Measurements from ENCODE around the gene BOD1L1.

Gene BOD1L1

DNA sequence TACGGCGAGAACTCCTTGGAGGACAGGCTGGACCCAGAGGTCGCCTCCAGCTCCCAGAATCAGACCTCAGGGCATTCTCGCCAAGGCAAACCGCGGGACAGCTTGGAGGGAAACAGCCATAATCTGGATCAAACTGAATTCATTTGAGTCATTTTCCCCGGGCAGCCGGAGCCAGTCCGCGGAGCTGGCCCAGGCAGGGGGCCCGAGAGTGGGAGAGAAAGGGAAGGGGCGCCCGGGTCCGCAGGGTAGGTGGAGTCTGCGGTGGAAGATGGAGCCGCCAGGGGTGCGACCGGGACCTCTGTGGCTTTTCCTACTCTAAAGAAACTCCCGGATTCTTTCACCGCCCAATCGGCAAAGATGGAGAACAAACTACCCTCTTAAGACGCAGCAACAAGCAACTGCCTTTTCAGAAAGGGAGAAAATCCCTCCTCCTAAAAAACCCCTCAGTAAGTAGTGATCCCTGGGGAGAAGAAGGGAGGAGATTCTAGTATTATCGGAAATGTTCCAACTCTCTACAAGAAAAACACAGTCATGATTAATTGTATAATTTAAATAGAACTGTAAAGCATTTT is 88.4 kb downstream of the BOD1L1 start:
- no peak for DNase-seq (ENCODE audit: low read depth)

DNA sequence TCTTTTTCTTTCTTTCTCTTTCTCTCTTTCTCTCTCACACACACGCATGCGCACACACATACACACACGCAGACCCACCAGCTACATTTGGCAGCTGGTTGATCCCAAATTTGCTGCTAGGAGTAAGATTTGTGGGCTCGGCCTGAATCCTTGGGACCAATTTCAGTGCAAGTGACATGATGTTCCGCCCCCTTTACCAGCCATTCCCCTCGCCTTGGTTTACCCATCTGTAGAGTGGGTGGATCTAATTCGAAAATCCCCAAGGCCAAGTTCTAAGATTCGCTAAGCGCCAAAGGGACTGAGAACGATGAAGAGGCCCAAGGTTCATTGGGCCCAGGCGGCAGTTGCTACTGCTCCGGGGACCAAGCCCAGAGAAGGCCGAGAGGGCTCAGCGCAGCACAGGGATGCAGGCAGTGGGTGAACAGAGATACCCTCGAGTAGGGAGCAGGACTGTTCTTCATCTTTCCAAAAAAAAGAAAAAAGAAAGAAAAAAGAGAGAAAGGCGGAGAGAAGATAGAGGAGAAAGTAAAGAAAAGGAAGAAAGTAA is 89.0 kb downstream of the BOD1L1 start:
- no peak for DNase-seq (ENCODE audit: low read depth)

DNA sequence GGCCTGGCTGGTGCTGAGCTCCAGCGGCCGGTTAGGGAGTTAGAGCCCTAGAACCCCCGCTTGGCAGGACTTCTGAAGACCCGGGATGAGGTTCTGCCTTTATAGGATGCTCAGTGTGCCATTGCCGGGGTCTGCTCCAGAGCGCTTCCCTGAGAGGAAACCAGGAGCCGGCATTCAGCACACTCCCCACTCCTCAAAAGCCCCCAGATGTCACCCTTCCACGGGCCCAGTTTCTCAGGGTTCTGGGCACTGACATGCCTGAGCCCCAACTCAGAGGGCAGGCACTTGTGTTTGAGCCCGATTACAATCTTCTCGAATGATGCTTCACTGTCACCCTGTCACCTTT is 89.7 kb downstream of the BOD1L1 start:
- DNase-seq (ENCODE audit: low read depth), result no peak

DNA sequence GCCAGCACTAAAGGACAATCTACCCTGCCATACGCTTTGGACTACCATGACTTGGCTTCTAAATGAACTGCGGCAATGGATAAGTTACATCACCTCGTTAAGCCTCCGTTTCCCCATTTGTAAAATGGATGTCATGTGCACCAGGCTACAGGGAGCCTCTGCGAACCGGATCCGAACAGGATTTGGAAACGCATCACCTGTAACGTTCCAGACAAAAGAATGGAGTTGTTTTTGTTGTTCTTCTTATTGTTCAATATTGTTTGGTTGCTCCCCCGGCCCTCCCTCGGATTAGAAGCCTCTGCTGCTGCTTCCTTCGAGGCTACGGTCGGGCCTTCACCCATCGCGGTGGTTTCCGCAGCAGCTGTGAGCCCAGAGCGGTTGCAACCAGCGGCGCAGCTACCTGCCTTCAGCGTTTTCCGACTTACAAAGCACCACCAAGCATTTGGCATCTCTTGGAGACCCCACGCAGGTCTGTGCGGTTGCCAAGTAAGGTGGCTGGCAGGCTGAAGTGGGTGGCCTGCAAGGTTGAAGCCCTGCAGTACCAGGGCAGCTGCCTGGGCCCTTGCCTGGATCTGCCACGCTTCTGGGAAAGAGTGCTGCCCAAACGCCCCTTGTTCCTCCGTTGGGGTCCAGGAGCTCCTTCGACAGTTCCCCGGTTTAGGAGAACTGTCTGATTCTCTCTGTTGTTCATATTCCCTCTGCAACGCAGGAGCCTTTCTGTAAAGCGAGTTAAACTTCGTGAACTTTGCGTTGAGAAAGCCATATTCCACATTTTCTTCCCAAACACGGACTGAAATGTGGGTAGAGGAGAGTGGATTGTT is 90.3 kb downstream of the BOD1L1 start:
- no peak for DNase-seq (ENCODE audit: low read depth)

DNA sequence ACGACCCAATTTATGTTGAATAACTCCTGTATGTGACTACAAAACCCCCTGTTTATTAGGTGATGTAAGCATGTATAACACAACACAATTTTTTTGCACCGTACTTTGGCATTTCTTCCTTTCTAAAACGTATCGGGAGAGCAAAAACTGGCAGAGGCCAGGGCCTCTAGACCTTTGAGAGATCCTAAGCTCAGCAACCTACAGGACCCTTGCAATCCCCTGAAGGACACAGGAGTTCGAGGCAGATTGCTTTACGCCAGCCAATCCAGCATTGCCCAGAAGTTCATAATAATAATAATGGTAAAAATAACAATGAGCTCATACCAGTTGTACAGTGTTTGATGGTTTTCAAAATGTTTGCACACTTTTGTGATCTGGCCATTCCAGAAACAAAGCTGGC is 90.9 kb downstream of the BOD1L1 start:
- no peak for DNase-seq (ENCODE audit: low read depth)

DNA sequence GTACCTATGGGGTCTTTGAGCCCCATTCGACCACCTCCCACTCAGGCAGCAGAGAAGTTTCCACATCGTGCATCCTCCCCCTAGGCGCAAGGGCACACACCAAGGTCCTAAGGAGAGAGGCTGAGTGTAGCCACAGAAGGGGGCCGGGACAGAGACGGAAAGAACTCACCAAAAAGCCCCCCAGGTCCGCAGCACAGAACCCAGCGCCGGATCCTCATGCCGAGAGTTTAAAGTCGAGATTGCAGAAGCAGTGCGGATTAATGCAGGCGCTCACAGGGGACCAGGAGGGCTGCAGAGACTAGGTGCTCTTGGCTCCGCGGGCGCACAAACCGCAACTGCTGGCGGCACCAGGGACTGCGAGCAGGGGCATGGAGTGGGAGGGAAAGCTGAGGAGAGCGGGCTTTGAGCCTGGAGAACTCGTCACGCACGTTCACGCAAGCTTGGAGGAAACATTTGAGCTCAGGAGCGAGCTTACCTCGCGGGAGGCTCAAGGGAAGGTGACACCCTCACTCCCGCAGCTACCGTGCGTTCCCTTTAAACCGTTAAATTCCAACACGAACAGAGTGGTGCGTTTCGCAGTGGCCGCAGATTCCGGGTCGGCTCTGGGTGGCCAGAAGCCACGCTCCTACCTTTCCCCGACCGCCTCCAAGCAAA is 91.7 kb downstream of the BOD1L1 start:
- no peak for DNase-seq (ENCODE audit: low read depth)

DNA sequence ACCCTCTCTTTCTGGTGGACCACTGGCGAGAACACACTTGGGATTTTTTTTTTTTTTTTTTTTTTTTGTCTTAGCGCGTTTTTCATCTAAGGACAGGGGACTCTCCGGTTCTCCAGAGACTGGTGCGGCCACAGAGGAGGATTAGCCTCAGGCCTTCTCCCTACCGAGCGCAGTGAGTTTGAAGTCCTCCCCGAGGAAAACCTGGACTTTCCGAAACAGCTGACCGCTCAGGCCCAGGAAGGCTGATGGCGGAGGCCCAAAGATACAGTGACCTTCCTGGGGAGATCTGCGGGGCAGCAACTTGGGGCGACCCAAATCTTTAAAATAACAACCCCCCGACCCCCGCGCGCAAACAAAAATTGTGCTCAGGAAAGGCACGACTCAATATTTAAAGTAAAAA is 92.4 kb downstream of the BOD1L1 start:
- DNase-seq (ENCODE audit: low read depth), result no peak

DNA sequence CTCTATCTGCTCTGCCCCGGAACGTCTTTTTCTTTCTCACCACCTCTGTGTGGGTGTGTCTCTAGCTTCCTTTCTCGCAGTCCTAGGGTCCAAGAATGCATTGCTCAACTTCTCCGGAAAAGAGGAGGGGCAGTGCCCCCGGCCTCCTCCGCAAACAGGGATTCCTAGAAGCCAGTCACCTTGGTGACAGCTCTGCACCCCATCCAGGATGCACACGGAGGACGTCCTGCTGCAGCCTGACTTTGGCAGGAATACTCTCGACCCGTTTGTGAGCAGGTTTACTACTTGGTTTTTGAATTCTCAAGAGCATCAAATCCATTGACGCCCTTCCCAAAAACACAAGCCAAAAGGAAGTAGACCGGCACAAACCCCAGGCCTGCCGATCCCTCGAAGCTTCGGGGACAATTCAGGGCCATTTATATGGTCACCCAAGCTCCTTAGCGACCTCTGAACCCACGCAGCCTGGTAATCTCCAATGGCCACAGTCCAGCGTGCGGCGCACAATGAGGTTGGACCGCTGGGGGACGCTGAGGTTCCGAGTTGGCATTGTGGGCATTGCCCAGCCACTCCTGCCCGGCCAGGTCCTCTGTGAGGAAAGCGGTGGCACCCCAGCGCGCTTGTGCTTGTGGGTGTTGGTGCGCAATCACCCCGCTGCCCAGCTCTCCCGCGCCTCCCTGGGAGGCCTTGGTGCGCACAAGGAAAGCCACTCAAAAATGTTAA is 93.0 kb downstream of the BOD1L1 start:
- no peak for DNase-seq (ENCODE audit: low read depth)

DNA sequence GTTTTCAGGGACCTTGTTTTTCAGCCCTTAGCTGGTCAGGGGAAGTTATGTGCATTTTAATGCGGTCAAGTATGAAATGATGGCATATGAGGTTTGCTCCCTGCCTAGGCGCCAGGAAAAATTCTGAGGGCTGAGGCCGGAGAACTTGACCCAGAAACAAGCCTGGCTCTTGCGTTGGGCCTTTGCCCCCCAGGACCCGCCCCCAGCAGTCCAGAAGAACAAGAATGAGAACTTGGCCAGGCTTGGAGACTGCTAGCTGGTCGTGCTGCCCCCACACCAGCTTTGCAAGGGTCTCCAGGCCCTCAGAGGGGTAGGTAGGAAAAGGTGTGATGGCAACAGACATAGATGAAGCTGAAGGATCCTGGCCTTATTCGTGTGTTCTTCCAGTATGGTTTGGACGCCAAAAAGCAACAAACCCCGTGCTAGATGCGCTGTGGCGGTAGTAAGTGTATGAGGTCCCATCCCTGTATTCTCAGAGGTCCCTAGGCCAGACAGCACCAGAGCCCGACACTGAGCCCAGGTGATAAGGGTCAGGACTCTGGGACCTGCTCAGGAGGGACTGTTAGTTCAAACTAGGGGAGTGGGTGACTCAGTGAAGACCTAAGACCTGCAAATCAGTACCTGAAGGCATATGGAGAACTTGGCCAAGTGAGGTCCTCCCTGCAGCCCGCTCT is 93.7 kb downstream of the BOD1L1 start:
- no peak for DNase-seq (ENCODE audit: low read depth)

DNA sequence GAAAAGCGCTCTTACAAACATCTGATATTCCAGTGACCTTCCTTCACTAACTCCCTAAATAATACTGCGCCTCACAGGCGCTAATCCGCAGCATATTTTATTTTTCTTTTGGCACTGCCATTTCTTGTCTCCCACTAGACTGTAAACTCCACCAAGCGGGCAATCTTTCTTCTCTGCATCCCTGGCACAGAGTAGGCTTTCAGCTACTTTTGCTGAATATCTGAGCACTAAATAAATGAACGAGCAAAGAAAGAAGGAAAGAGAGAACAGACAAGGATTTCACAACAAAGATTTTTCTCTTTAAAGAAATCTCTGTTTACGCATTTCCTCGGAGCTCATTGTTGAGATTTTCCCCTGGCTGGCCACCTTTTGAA is 95.9 kb downstream of the BOD1L1 start:
- no peak for DNase-seq (ENCODE audit: low read depth)

DNA sequence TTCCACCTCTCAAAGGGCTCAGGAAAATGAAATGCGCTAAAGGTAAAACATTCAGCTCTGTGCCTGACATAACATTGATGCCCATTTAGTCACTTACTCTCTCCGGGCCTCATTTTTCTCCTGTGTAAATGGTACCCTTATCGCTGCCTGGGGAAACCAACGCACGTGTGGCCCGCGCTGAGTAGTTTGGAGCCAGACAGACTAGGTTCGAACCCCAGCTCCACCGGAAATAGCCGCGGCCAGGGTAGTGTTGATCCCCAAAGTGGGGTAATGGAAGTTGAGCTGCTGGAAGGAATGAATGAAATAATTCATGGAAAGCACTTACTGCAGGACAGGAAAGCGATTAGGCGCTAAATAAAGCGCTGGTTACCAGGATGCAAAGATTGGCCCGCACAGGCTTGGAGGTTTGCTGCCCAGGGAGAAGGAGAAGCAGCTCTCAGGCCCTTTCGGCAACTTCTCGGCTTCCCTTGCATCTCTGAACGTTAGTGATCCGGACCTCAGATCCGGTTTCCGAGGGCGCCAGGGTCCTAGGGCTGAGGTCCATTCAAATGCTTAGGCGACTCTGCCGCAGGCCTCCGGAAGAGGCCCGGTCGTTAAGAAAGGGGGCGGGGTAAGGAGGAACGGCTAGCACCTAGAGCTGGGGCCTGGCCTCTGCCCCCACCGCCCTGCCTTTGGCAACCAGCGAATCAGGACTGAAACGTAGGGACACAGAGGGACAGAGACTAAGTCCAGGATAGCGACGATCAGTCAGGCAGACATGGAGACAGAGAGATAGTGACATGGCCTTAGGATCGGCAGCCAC is 96.5 kb downstream of the BOD1L1 start:
- no peak for DNase-seq (ENCODE audit: low read depth)

DNA sequence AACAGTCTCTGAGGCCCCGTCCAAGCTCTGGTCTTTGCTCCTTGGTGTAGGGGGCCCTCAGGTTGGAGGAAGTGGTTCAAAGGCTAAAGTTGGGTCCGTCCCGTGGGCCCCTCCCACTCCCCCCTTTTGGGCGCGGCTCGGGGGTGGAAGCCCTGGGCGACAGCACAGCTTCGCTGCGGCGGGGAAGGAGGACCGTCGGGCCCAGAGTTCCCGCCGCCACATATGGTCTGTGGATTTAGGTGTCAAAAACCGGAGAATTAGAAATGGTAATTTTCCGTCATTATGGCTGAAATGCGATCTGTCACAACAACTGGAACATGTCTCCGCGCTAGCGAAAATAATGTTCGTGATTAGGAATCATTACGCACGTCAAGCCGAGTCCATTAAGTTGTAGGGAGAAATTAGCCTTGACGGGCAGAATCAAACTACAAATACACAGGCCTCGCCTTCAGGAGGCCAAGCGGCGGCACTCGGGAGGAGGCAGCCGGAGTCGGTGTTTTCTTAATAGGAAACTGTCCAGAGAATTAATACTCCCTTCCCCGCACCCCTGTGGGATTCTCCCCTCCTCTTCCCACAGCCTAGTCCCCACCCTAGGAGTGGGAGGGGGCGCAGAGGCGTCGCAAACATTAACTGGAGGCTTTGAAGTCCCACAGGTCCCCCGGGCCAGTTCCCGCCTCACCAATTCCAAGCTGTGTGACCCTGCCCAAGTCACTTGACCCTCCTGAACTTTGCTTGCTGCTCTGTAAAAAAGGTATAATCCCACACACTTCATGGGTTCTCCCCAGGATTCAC is 98.2 kb downstream of the BOD1L1 start:
- no peak for DNase-seq (ENCODE audit: low read depth)

DNA sequence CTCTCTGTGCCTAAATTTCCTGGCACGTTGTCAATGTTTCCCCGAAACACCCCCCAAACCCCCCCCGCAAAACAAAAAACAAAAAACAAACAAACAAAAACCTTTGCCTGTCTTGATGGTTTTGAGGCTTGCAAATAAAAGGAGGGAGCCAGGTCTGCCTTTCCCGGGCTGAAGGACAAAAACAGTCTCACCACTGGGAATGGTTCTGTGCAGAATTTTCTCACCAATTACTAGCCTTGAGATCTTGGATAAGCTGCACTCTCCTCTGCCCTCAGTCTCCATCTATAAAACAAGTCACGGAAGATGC is 98.8 kb downstream of the BOD1L1 start:
- no peak for DNase-seq (ENCODE audit: low read depth)

DNA sequence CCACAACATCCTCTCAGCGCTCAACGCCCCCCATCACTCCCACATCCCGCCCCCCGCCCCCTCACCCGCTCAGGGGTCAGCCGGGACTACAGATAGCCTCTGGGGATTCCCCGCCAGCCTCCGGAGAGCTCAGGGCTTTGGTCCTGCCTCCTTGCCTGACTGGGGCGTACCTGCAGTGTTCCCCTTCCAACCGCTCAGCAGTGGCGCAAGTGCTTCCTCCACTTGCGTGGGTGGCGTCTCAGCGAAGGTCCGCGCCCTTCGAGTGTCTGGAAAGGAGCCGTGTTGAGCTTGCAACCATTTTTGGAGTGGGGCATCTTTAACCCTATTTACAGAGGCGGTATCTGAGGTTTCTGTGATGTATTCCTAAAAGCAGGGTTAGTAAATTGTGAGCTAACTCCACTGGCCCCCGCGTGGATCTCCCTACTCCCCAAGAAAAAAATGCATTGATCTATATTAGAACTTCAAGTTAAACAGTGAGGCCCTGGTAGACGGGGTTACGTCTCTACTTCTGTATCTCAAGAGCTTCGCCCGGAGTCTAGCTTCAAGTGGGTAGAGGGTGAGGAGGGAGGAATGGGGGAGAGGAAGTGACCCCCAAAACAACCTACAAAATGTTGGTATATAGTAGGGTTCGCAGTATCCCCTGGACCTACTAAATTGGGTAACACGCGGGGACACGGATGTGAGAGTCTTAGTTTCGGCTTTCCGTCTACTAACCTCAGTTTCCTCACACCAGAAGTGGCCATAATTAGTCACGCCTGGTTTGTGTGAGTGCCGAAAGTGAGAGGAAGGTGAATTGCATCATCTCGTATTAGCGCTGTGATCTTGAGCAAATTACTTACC is 99.3 kb downstream of the BOD1L1 start:
- no peak for DNase-seq (ENCODE audit: low read depth)

DNA sequence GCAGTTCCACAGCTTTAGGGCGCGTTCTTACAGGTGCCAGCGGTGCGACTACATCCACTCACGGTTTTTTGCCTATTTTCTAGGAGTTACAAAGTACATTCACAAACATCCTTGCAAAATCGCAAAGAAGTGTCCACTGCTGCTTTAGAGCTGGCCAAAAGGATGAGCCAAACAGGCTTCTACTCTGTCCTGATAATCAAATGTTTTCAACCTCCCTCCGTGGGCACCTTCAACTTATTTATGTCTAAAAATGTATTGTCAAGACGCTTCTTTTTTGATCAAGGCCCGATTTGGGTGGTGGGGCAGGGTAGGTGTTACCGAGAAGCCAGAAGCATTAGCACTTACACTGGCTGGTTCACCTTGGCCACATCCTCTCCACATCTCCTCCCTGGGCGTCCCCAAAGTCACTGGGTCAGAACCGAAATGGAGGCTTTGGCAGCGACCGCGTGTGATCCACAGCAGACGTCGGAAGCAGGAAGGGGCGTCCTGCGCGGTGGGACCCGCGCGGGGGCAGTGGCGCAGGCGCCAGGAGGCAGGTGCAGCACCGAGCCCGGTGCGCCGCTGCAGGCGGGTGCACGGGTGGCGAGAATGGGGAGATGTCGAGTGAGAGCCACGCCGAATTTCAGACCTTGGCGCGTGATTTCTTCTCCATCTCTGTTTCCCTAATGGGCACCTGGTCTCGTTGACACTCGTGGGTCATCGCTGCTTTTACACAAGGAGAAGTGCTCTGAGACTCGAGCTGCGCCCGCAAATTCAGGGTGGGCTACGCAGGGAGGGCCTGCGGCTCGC is 100.1 kb downstream of the BOD1L1 start:
- DNase-seq (ENCODE audit: low read depth), result no peak

DNA sequence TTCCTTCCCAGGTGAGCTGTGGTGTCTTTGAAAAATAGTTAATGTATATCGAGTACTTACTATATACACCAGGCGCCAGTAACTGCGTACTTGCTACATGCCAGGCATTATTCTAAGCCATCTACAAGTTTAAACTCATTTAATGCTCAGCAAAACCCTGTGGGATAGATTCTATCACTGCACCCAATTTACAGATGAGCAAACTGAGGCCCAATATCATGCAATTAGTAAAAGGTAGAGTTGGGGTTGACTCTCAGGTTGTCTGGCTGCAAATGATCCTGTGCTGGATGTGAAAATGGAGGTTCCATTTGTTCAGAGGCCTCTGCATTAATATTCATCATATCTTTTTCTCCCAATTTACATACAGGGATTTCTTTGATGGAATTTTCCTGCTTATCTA is 100.9 kb downstream of the BOD1L1 start:
- no peak for DNase-seq (ENCODE audit: low read depth)

DNA sequence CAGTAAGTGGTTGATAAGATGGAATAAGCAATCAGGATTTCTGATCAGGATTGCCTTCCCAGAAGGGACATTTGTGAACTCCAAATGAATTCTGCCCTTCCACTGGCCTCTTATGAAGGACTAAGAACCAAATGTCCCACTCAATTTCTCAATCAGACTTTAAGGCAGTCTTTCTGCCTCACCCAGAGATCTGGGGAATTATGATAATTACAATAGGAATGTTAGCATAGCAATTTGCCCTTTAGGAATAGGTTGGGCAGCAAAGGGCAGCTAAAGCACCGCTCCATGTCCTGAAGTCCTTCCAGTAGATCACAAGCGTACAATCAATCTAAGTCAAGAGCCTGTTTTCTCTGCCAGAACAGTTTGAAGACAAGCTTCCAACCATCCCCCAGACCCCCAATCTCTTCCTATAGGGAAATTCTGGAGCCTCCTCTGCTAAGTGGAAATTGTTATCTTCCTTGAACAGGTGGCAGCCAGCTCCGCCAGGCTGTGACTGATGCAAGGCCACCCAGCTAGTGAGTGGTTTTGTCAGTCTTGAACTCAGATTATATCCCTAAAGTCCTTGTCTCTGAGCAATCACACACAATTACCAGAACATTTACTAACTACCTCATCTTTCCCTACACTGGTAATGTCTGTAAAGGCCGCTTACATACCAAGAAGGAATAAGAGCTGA is 101.8 kb downstream of the BOD1L1 start:
- no peak for DNase-seq (ENCODE audit: low read depth)
